GM18870 (cell line): ENCODE results near the gene PEMT.

Experiments used
- ATAC-seq: cut with Tn5 transposase; IDR thresholded peaks from one replicate; pipeline ENCODE4 v1.9.1; 2021; ENCODE audit warnings: moderate library complexity; ENCODE audit not compliant: unreplicated experiment

The PEMT gene

DNA sequence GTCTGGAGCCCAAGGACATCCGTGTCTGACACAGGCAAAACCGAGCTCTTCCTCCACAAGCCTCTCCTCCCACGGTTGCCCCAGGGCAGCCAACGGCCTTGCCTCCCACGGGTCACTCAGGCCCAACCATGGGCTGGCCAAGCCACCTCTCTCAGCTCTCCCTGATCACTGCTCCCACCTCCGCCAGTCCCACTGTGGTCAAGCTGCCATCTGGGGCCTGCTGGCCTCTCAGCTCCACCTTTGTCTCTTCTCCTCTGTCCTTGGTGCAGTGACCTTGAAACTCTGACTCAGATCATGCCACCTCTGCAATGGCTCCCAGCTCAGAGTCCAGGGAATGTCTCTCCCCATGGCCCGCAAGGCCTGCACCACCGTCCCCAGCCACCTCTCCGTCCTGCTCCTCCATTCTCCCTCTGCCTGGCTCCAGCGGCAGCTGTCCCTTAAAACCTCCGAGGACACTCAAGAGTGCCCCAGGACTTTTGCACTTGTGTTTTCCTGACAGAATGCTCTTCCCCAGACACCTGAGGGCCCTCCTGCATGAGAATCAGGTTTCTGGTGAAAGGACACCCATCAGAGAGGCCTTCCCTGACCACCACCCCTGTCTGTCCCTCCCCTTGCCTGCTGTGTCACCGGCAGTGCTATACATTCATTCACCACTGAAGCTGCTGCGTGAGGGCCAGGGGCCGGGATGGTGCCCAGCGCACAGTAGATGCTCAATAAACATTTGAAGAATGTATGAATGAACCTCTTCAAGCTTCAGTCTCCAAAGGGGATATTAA, 19.3 kb downstream of the PEMT start:
- ATAC-seq: no peak

DNA sequence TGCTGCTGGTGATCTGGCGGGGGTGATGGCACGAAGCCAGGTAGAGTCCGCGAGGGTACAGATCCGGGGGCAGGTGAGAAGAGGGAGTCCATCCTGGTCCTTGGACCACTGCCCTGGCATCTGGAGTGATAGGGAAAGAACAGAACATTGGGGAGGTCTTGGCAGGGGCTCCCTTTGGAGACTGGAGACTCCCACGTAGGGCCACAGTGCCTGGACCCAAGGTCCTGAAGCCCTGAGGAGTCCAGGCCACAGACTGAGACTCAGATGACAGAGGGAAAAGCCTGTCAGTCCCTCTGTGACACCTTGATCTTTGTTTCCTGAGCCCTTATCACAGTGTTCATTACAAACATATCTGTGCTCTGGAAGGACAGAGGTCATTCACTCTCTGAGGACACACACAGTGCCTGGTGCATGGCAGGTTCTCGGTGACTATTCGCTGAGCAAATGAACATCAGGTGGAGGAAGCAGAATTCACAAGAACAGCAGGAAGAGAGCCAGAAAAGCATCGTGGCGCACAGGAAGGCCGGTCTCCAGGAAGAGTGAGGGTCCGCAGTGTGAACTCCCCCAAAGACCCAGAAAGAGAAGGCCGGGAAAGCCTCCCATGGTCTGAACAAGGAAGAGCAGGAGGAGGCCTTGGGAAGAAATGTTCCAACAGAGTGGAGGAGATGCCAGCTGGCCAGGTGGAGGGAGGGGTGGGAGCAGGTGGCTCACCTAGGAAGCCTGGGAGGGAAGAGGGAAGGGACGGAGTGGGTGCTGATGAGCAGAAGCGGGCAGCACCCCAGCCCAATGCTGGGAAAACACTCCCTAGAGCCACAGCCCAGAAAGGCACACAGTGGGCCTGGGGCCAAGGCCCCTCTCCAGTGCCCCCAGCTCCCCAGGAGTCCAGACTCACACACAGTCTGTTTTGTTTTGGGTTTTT, 20.5 kb downstream of the PEMT start:
- no peak for ATAC-seq

- no peak for ATAC-seq
Observed at GRCh38 chr17:17570140-17570797, 21.2 kb downstream of the PEMT start.

- no peak for ATAC-seq
Observed at GRCh38 chr17:17569691-17570090, 21.8 kb downstream of the PEMT start.

GRCh38 chr17:17568772-17569195, 22.7 kb downstream of the PEMT start:
- no peak for ATAC-seq

DNA sequence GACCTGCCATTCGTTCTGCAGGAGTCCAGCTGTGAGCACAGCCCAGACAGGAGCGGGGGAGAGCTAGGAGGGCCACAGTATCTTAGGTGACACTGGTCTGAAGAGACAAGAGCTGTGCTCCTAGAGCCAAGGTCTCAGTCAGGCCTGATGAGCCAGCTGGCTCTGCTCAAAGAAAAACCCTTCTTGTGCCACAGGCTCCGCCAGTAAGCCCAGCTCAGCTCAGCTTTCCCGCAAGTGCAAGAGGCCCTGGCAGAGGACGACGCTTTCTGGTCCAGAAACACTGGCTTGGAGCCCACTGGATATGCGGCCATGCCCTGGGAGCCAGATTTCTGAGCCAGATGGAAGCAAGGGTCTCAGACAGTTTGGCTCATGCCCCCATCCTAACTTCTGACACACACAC, 23.9 kb downstream of the PEMT start:
- no peak for ATAC-seq

- no peak for ATAC-seq
Observed at GRCh38 chr17:17566896-17567513, 24.5 kb downstream of the PEMT start.

- no peak for ATAC-seq
Observed at GRCh38 chr17:17565471-17566339, 25.8 kb downstream of the PEMT start.

- no peak for ATAC-seq
Observed at GRCh38 chr17:17564896-17565295, 26.6 kb downstream of the PEMT start.

GRCh38 chr17:17564323-17564722, 27.2 kb downstream of the PEMT start:
- no peak for ATAC-seq

GRCh38 chr17:17563530-17563929, 28.0 kb downstream of the PEMT start:
- ATAC-seq: no peak

DNA sequence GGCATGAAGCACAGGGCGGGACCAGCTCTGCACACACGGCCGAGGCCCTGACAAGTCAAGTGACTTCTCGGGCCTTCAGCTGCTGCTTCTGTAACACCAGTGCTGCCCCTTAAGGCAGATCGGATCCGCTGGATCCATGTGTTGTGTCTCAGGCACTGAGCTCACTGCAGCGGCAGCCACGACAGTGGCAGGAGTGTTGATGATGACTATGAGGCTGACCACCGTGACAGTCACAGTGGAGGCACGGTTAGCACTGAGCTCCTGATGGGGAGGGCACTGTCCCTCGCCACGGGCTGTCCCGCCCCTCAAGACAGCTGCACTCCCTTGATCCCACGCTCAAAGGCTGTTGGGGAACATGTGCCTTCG, 29.4 kb downstream of the PEMT start:
- ATAC-seq: no peak

- no peak for ATAC-seq
Observed at GRCh38 chr17:17561408-17562145, 29.9 kb downstream of the PEMT start.

DNA sequence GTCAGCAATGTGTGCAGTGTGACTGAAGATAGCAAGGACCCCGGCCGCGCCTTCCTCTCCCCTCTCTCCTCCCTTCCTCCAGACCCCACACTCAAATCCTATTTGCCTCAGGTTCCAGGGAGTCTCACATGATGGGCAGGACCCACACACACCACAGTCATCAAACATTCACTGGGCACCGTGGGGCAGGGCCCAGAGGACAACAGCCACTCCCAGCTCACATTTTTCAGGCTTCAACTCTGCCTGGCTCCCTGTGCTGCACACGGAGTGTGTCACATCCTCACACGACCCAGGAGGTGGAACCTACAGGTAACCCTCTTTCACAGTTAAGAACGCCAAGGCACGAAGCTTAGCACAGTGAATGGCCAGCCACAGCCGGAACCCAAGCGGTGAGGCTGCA, 30.5 kb downstream of the PEMT start:
- ATAC-seq: no peak

DNA sequence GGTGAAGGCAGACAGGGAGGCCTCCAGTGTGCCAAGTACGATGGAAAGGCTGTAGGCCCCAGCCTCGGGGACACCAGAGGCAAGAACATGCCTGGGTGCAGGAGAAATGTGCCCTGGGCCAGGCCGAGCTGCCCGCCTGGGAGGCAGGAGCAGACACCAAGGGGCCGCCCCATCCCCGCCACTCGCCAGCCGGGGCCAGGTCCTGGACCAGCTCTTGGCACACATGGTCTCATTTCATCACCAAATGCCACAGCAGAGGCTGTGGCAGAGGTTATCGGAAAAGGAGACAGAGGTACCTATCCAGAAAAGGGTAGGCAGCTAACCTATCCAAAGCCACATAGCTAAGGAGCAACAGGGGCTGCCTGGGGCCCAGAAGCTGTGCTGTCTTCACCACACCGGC, 31.3 kb downstream of the PEMT start:
- ATAC-seq: no peak

DNA sequence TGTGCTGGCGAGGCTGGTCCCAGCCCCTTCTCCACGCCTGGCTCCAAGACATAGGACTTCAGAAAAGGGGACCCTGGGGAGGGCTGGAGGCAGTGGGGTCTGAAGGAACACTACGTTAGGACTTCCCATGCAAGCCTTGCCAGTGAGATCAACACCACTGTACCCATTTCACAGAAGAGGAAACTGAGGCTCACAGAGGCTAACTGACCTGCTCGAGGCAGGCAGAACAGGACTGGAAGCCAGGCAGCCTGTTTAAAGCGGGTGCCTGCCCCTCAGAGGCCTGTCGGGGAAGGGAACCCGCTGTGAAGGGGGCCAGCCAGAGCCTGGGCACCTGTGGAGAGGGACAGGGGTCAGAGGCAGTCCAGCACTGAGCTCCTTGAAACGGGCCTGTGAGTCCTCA, 32.3 kb downstream of the PEMT start:
- ATAC-seq: no peak

- no peak for ATAC-seq
Observed at GRCh38 chr17:17558431-17558830, 33.1 kb downstream of the PEMT start.

GRCh38 chr17:17557796-17558195, 33.7 kb downstream of the PEMT start:
- no peak for ATAC-seq

GRCh38 chr17:17556671-17557070, 34.8 kb downstream of the PEMT start:
- no peak for ATAC-seq

DNA sequence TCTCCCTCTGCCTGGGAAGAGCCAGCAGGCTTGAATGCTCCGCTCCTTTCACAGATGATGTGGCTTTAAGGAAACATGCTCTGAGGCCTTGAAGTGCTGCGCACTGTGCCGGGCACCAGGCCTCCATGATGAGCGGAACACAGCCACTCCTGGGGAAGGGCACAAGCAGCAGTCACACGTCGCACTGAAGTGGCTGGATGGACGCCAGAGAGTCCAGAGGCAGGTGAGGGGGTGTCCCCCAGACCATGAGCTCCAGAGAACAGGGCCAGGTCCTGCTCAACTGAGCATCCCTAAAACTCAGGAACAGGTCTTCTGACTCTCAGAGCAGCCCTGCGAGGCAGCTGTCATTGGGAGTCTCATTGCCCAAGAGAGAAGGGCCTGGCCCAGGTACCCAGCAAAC, 35.6 kb downstream of the PEMT start:
- ATAC-seq: no peak
